ENCODE measurements around the gene PPP1R13L.

- no peak for TF ChIP-seq CTCF (IDR thresholded peaks at IDR 0.05; ENCODE audit: low read depth, low read length, missing input control)
- TF ChIP-seq RAD21 (IDR thresholded peaks at IDR 0.05) = no peak
- no peak for TF ChIP-seq EGR1 (IDR thresholded peaks at IDR 0.05; ENCODE audit: low read depth in 2 of 2)
Measured at GRCh38 chr19:45428384-45429231, 23.7 kb upstream of the PPP1R13L start.
